Astrocyte of the spinal cord (primary cell): ENCODE measurements around the gene CCDC187.
"Not testable (repeated sequence)": the region's sequence is repeated elsewhere in the genome, so short reads cannot be mapped to it uniquely, and the experiment has no call there.

Experiments used
- DNase-seq: peaks from one replicate; pipeline ENCODE4 v3.0.0; 2011; ENCODE audit warnings: low read depth, low spot score
- H3K4me3 ChIP-seq: 2 replicates; pipeline ENCODE4 v1.5.1; 2011; ENCODE audit warnings: low read depth, mild to moderate bottlenecking, low read length, moderate library complexity
- in situ Hi-C: cut with HindIII; loops from 2 replicates; pipeline ENCODE4 v1.10.0; 2017; ENCODE audit warnings: low sequenced_read_pairs
- TF ChIP-seq, protein P1 (sequence below): IDR thresholded peaks from 2 replicates; pipeline ENCODE4 v1.5.1; 2012; ENCODE audit warnings: low read depth, mild to moderate bottlenecking, low read length, inconsistent platforms

The CCDC187 gene

DNA sequence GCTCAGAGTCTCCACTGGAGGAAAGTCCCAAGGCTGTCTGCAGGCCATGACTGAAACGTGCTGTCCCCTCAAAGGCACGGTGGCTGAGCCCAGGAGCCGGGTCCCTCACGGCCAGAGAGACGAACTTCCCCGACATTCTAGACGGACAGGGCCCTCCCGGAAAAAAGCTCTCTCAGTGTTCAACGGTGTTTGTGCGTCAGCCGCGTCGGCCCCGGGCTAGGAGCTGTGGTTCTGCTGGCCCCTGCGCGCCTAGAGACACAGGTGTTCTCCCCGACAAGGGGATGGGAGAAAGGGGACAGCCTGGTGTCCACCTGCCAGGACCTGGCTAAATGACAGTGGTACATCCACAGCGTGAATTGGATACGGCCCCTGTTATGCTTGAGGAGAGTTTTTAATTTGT is 17.7 kb upstream of the CCDC187 start:
- in situ Hi-C loops, result no loop called here
- TF ChIP-seq, protein P1, sequence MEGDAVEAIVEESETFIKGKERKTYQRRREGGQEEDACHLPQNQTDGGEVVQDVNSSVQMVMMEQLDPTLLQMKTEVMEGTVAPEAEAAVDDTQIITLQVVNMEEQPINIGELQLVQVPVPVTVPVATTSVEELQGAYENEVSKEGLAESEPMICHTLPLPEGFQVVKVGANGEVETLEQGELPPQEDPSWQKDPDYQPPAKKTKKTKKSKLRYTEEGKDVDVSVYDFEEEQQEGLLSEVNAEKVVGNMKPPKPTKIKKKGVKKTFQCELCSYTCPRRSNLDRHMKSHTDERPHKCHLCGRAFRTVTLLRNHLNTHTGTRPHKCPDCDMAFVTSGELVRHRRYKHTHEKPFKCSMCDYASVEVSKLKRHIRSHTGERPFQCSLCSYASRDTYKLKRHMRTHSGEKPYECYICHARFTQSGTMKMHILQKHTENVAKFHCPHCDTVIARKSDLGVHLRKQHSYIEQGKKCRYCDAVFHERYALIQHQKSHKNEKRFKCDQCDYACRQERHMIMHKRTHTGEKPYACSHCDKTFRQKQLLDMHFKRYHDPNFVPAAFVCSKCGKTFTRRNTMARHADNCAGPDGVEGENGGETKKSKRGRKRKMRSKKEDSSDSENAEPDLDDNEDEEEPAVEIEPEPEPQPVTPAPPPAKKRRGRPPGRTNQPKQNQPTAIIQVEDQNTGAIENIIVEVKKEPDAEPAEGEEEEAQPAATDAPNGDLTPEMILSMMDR, result no peak
- no peak overlapping the region for H3K4me3 ChIP-seq
- DNase-seq, result no peak

DNA sequence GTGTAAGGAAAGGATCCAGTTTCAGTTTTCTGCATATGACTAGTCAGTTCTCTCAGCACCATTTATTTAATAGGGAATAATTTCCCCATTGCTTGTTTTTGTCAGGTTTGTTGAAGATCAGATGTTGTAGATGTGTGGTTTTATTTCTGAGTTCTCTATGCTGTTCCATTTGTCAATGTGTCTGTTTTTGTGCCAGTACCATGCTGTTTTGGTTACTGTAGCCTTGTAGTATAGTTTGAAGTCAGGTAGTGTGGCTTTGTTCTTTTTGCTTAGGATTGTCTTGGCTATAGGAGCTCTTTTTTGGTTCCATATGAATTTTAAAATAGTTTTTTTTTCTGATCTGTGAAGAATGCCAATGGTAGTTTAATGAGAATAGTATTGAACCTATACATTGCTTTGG is 17.1 kb upstream of the CCDC187 start:
- H3K4me3 ChIP-seq, in situ Hi-C loops: not testable (repeated sequence)

DNA sequence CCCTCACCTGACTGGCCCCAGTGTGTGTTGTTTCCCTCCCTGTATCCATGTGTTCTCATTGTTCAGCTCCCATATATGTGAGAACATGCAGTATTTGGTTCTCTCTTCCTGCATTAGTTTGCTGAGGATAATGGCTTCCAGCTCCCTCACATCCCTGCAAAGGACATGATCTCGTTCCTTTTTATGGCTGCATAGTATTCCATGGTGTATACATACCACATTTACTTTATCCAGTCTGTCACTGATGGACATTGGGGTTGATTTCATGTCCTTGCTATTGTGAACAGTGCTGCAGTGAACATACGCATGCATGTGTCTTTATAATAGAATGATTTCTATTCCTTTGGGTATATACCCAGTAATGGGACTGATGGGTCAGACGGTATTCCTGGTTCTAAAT is 16.1 kb upstream of the CCDC187 start:
- H3K4me3 ChIP-seq, DNase-seq, in situ Hi-C loops: not testable (repeated sequence)

More for the DNA sequence above, 17.1 kb upstream of the CCDC187 start:
- DNase-seq, result not testable (repeated sequence)

DNA sequence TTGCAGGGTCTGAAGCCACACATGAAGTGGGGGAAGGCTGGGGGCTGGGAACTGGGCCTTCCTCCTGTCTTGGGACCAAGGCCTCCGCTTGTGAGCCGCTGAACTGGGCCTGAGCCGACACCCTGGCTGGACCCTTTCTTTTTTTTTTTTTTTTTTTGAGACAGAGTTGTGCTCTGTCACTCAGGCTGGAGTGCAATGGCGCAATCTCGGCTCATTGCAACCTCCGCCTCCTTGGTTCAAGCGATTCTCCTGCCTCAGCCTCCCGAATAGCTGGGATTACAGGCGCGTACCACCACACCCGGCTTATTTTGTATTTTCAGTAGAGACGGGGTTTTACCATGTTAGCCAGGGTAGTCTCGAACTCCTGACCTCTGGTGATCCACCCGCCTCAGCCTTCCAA is 15.3 kb upstream of the CCDC187 start:
- in situ Hi-C loops, DNase-seq, H3K4me3 ChIP-seq: not testable (repeated sequence)

DNA sequence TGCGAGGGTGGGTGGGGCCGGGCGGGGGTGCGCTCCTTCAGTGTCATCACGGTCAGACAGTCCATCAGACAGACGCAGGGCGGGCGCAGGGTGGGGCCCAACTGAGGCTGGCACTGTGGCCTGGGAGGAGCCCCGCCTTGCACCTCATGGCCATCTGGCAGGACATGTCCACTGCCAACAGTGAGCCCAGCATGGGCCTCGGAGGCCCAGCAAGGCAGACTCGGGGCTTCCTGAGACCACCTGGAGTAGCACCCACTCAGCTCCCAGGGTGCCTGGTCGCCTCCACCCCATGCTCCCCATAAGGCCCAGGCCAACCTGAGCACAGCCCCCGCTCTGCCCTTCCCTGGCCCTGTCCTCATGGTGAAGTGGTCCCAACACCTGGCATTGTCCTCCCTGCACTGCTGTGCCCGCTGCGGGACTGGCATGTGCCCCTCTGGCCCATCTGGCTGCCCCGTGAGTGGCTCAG is 14.9 kb upstream of the CCDC187 start:
- in situ Hi-C loops, result no loop called here
- TF ChIP-seq, protein P1, result no peak
- H3K4me3 ChIP-seq, result no peak overlapping the region
- no peak for DNase-seq

DNA sequence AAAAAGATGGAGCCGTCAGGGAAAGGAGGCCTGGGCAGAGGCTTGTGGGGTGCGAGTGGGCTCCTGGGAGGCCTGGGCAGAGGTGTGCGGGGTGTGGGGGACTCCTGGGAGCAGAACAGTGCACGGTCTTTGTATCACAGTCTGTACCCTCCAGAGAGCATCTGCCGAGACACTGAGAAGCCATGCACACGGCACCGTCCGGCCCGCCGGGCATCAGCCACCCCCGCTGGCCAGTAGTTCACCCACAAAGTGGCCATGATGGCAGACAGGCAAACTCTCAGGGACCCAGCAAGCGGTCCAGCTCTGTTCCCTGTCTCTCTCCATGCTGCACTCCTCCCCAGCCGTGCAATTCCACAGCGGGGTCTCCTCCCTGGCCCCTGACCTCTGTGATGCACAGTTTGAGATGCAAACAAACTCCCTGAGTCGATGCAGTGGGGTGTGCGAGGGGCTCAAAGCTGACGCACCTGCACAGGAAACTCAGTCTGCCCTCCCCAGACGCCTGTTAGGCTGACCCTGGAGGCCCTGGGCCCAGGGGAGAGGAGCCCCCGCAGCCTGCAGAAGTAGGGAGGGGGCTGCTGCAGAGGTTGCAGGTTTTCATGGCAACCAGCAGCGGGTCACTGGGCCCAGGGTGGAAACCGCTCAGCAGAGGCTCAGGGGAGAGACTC is 14.3 kb upstream of the CCDC187 start:
- no peak overlapping the region for H3K4me3 ChIP-seq
- TF ChIP-seq, protein P1, result no peak
- in situ Hi-C loops, result no loop called here
- DNase-seq, result no peak

DNA sequence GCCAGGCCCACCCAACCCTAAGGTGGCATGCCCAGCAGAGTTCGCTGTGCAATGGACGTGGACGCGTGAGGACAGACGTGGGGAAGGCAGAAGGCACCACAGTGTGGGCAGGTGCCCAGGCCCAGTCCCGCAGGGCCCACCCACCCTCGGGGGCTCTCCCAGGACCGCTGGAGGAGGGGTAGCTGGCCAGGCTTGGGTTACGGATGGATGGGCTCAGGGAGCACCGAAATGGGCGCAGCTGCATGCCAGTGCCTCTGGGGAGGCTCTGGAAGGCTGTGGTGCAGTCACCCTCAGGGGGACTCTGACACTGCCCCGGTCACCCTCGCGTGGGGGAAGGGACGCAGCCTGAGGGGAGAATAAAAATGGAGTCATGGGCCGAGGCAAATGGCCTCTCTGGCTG is 13.8 kb upstream of the CCDC187 start:
- no peak for DNase-seq
- in situ Hi-C loops, result no loop called here
- TF ChIP-seq, protein P1, result no peak

DNA sequence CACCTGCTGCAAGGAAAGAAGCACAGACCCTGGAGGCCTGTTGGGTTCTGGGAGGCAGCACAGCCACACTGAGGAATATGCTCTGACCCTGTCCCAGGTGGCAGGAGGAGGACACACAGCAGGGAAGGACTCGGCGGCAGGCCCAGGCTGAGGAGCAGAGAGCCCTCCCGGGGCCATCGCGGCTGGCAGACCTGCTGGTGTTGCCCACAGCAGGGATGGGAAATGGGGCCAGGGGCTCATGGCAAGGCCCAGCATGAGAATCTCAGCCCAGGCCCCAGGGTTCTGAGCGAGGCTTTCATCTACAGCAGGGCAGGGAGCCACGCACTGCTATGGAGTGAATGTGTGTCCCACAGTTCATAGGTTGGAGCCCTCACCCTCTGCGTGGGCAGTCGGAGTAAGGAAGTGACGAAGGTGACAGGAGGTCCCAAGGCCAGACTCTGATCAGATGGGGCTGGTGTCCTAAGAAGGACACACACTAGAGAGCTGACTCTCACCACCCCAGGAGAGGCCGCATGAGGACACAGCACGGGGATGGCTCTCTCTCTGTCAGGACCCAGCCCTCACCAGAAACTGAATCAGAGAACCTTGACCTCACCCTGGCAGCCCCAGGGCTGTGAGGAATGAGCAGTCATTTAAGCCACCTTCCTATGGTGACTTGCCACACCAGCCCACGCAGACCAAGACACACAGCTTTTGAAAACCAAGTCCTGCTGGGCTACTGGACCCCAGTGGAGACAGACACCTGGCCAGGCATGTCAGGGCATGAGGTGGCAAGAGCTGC is 13.2 kb upstream of the CCDC187 start:
- TF ChIP-seq, protein P1, result no peak
- no peak overlapping the region for H3K4me3 ChIP-seq
- DNase-seq, result no peak
- in situ Hi-C loops, result no loop called here

More for the DNA sequence above, 13.8 kb upstream of the CCDC187 start:
- no peak overlapping the region for H3K4me3 ChIP-seq
